GM23338 (cell line): ENCODE measurements around the gene FAM78A. TPM values are rescaled to one million over a fixed set of nuclear protein-coding genes. Genes with fewer than 3 reads are reported as not detected.

Source experiments
- ATAC-seq: fragments of 200-7000 bp; cut with Tn5 transposase; 3 replicates; pipeline ENCODE4 v1.9.1; 2020
- DNase-seq: peaks from one replicate; pipeline ENCODE4 v3.0.0-alpha.2; 2015; ENCODE audit warnings: low spot score
- H2AFZ ChIP-seq: fragments of 200-600 bp; sonication (generic); 2 replicates; pipeline ENCODE4 v1.8.0; 2016; ENCODE audit warnings: antibody characterized with exemption, mild to moderate bottlenecking, moderate library complexity
- H3F3A ChIP-seq: fragments of 200-600 bp; sonication (generic); replicated peaks from 2 replicates; pipeline ENCODE4 v1.8.0; 2017; ENCODE audit warnings: antibody characterized with exemption, mixed run types, low read depth
- H3K27ac ChIP-seq: fragments of 200-600 bp; sonication (generic); 2 replicates; pipeline ENCODE4 v1.6.1; 2016; ENCODE audit warnings: low read depth
- H3K27me3 ChIP-seq: fragments of 200-600 bp; sonication (generic); 2 replicates; pipeline ENCODE4 v1.8.0; 2016; ENCODE audit warnings: mild to moderate bottlenecking, mixed run types, moderate library complexity; ENCODE audit not compliant: insufficient read depth
- H3K36me3 ChIP-seq: fragments of 200-600 bp; sonication (generic); 2 replicates; pipeline ENCODE4 v1.8.0; 2016; ENCODE audit warnings: mild to moderate bottlenecking; ENCODE audit not compliant: insufficient read depth
- H3K4me1 ChIP-seq: fragments of 200-600 bp; sonication (generic); 2 replicates; pipeline ENCODE4 v1.8.0; 2016; ENCODE audit warnings: mild to moderate bottlenecking, moderate library complexity; ENCODE audit not compliant: insufficient read depth
- H3K4me2 ChIP-seq: fragments of 200-600 bp; sonication (generic); 2 replicates; pipeline ENCODE4 v1.7.1; 2017; ENCODE audit warnings: mixed run types
- H3K4me3 ChIP-seq: fragments of 200-600 bp; sonication (generic); 2 replicates; pipeline ENCODE4 v1.6.1; 2016; ENCODE audit warnings: mixed run types
- H3K79me2 ChIP-seq: fragments of 200-600 bp; sonication (generic); replicated peaks from 2 replicates; pipeline ENCODE4 v1.8.0; 2017; ENCODE audit warnings: mild to moderate bottlenecking; ENCODE audit not compliant: insufficient read depth
- H3K9me2 ChIP-seq: fragments of 200-600 bp; sonication (generic); 2 replicates; pipeline ENCODE4 v1.8.0; 2017; ENCODE audit not compliant: insufficient read depth
- H4K20me1 ChIP-seq: fragments of 200-600 bp; sonication (generic); replicated peaks from 2 replicates; pipeline ENCODE4 v1.8.0; 2017; ENCODE audit warnings: mild to moderate bottlenecking; ENCODE audit not compliant: insufficient read depth
- H3K27ac Mint-ChIP-seq: 2 replicates; pipeline ENCODE4 v1.8.0; 2020; ENCODE audit warnings: inconsistent platforms, mild to moderate bottlenecking, moderate library complexity, mixed read lengths
- H3K27me3 Mint-ChIP-seq: 3 replicates; pipeline ENCODE4 v1.8.0; 2022; ENCODE audit warnings: low read depth, mild to moderate bottlenecking, moderate library complexity, mixed read lengths, inconsistent platforms; ENCODE audit not compliant: insufficient read depth, poor library complexity
- H3K36me3 Mint-ChIP-seq: 3 replicates; pipeline ENCODE4 v1.8.0; 2021; ENCODE audit warnings: low read depth, mild to moderate bottlenecking, inconsistent platforms, moderate library complexity, mixed read lengths
- H3K4me1 Mint-ChIP-seq: 3 replicates; pipeline ENCODE4 v1.8.0; 2020; ENCODE audit warnings: mild to moderate bottlenecking, inconsistent platforms, mixed read lengths
- H3K4me3 Mint-ChIP-seq: 3 replicates; pipeline ENCODE4 v1.8.0; 2021; ENCODE audit warnings: moderate library complexity, mild to moderate bottlenecking, inconsistent platforms, mixed read lengths
- H3K9me3 Mint-ChIP-seq: 3 replicates; pipeline ENCODE4 v1.8.0; 2020; ENCODE audit warnings: moderate library complexity, mild to moderate bottlenecking, inconsistent platforms, mixed read lengths
- CREB1 ChIP-seq: fragments of 250-450 bp; sonication (Bioruptor Pico); IDR thresholded peaks from 2 replicates; pipeline ENCODE4 v1.5.0; 2020; ENCODE audit warnings: low read depth, mild to moderate bottlenecking, moderate library complexity
- EZH2 ChIP-seq: fragments of 200-600 bp; sonication (generic); IDR thresholded peaks from one replicate; pipeline ENCODE4 v1.8.0; 2017; ENCODE audit warnings: antibody characterized with exemption, mild to moderate bottlenecking, low read depth; ENCODE audit not compliant: unreplicated experiment
- JUNB ChIP-seq: IDR thresholded peaks from one replicate; pipeline ENCODE4 v1.6.1; 2016; ENCODE audit warnings: antibody characterized with exemption; ENCODE audit not compliant: unreplicated experiment
- NANOG ChIP-seq: IDR thresholded peaks from 2 replicates; pipeline ENCODE4 v1.6.1; 2016; ENCODE audit warnings: antibody characterized with exemption, borderline replicate concordance
- ZNF114 ChIP-seq: fragments of 250-450 bp; sonication (Bioruptor Pico); IDR thresholded peaks from 2 replicates; pipeline ENCODE4 v1.5.0; 2020; ENCODE audit warnings: mild to moderate bottlenecking, moderate library complexity
- ZNF331 ChIP-seq: fragments of 250-450 bp; sonication (Bioruptor Pico); IDR thresholded peaks from 2 replicates; pipeline ENCODE4 v1.5.0; 2020; ENCODE audit warnings: low read depth, mild to moderate bottlenecking, moderate library complexity
- polyA plus RNA-seq: library from polyadenylated mRNA; unstranded; fragments of >200 nt; fragmentation: Nextera tagmentation; extraction: Ambion mirVana; gene quantifications from 2 replicates; pipeline ENCODE4 v1.2.1, GENCODE V29; 2016
- total RNA-seq: library from RNA; depleted of rRNA; stranded (reverse); fragments of >200 nt; shearing (Covaris generic); gene quantifications from 2 replicates; pipeline ENCODE4 v1.2.3, GENCODE V29; 2014
- TF ChIP-seq, protein P1 (sequence below): fragments of 250-450 bp; sonication (Bioruptor Pico); IDR thresholded peaks from 2 replicates; pipeline ENCODE4 v1.5.0; 2020; ENCODE audit warnings: mild to moderate bottlenecking, moderate library complexity

FAM78A gene
- total and polyA plus RNA-seq, 2 experiments from 2014 or later: 0.57 to 2.1 TPM

DNA sequence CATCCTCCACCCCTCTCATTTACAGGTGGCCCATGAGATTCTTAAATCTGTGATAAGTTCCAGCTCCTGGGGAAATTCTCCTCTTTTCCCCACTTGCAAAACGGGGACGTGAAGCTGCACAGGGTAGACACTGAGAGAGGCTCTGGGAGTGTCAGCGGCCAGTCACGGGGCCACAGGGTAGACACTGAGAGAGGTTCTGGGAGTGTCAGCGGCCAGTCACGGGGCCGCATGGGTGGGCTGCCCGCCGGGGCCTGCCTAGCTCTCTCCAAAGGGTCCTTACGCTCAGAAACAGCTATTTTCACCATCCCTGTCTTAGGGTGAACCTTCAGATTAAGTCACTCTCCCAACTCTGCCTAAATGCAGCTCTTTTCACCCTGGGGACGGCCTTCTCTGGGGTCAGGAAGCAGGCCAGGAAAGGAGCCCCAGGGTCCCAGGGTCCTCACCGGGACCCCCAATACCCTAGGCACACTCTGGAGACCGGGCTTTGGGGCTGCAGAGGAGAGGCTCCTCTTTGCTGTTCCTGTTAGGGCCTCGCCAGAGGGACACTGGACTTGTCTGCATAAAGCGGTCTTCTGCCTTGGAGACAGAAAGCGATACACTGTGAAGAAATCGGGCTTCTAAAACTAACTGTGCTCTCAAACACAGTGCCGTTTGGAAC, 1.5 kb downstream of the FAM78A start (continued):
- TF ChIP-seq NANOG: no peak
- TF ChIP-seq ZNF331 (CRISPR knock-in tag): no peak
- TF ChIP-seq, protein P1, sequence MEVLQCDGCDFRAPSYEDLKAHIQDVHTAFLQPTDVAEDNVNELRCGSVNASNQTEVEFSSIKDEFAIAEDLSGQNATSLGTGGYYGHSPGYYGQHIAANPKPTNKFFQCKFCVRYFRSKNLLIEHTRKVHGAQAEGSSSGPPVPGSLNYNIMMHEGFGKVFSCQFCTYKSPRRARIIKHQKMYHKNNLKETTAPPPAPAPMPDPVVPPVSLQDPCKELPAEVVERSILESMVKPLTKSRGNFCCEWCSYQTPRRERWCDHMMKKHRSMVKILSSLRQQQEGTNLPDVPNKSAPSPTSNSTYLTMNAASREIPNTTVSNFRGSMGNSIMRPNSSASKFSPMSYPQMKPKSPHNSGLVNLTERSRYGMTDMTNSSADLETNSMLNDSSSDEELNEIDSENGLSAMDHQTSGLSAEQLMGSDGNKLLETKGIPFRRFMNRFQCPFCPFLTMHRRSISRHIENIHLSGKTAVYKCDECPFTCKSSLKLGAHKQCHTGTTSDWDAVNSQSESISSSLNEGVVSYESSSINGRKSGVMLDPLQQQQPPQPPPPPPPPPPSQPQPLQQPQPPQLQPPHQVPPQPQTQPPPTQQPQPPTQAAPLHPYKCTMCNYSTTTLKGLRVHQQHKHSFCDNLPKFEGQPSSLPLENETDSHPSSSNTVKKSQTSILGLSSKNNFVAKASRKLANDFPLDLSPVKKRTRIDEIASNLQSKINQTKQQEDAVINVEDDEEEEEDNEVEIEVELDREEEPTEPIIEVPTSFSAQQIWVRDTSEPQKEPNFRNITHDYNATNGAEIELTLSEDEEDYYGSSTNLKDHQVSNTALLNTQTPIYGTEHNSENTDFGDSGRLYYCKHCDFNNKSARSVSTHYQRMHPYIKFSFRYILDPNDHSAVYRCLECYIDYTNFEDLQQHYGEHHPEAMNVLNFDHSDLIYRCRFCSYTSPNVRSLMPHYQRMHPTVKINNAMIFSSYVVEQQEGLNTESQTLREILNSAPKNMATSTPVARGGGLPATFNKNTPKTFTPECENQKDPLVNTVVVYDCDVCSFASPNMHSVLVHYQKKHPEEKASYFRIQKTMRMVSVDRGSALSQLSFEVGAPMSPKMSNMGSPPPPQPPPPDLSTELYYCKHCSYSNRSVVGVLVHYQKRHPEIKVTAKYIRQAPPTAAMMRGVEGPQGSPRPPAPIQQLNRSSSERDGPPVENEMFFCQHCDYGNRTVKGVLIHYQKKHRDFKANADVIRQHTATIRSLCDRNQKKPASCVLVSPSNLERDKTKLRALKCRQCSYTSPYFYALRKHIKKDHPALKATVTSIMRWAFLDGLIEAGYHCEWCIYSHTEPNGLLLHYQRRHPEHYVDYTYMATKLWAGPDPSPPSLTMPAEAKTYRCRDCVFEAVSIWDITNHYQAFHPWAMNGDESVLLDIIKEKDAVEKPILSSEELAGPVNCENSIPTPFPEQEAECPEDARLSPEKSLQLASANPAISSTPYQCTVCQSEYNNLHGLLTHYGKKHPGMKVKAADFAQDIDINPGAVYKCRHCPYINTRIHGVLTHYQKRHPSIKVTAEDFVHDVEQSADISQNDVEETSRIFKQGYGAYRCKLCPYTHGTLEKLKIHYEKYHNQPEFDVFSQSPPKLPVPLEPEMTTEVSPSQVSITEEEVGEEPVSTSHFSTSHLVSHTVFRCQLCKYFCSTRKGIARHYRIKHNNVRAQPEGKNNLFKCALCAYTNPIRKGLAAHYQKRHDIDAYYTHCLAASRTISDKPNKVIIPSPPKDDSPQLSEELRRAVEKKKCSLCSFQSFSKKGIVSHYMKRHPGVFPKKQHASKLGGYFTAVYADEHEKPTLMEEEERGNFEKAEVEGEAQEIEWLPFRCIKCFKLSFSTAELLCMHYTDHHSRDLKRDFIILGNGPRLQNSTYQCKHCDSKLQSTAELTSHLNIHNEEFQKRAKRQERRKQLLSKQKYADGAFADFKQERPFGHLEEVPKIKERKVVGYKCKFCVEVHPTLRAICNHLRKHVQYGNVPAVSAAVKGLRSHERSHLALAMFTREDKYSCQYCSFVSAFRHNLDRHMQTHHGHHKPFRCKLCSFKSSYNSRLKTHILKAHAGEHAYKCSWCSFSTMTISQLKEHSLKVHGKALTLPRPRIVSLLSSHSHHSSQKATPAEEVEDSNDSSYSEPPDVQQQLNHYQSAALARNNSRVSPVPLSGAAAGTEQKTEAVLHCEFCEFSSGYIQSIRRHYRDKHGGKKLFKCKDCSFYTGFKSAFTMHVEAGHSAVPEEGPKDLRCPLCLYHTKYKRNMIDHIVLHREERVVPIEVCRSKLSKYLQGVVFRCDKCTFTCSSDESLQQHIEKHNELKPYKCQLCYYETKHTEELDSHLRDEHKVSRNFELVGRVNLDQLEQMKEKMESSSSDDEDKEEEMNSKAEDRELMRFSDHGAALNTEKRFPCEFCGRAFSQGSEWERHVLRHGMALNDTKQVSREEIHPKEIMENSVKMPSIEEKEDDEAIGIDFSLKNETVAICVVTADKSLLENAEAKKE (CRISPR knock-in tag): no peak
- no peak for TF ChIP-seq EZH2

DNA sequence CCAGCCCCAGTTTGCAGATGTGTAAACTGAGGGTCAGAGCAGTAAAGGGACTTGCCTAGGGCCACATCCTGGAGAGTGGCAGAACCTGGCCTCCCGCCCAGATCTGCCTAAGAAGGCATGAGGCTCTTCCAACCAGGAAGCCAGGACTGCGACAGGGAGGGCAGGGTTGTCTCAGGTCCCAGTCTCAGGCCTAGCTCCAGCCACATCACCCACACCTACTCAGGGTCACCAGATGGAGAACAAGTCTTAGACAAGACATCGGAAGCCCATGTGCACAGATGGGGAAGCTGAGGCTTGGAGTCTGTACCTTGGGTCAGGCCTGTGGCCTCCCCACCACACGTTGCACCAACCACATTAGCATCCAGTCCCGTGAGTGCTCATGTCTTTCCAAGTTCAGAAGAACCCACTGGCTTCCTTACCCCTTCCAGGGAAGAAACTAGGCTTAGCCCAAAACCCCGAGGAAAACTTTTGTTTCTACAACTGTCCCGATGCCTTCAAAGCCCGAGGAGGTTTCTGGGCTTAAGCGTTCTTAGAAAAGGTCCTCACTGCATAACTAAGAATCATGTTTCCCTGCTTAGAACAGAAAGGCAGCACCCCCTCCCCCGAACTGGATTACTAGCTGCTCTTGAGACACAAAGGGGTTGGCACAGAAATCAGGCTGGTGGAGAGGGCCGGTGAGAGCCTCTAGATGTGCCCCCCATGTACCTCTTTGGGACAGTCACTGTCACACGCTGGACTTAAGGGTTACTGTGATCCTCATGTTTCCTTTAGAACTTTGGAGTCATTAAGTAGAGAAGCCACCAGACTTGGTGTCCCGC, 2.2 kb downstream of the FAM78A start:
- TF ChIP-seq ZNF114 (CRISPR knock-in tag) (no peak), JUNB (no peak), CREB1 (CRISPR knock-in tag) (no peak), EZH2 (no peak)
- DNase-seq (no peak), ATAC-seq (no peak)
- H3K27me3 Mint-ChIP-seq: peaks cover 22% of the 10 kb centered on the region
- Histone ChIP-seq H3K4me3 (no peak overlapping the region), H3F3A (peaks cover 14% of the 10 kb centered on the region; the same call in 1 of the 2 replicates), H3K27me3 (peaks cover 18% of the 10 kb centered on the region), H3K4me2 (no peak overlapping the region), H3K79me2 (no peaks in the 10 kb centered on the region), H3K36me3 (no peaks in the 10 kb centered on the region), H4K20me1 (no peaks in the 10 kb centered on the region), H3K4me1 (peaks cover 10% of the 10 kb centered on the region; the same call in 1 of the 2 replicates), H3K9me2 (no peaks in the 10 kb centered on the region), H2AFZ (no peak overlapping the region), H3K27ac (no peak overlapping the region)
- H3K36me3 Mint-ChIP-seq: no peaks in the 10 kb centered on the region
- no peak overlapping the region for H3K4me3 Mint-ChIP-seq
- no peaks in the 10 kb centered on the region for H3K9me3 Mint-ChIP-seq
- peaks cover 38% of the 10 kb centered on the region for H3K4me1 Mint-ChIP-seq
- no peak overlapping the region; the same call in 1 of the 2 replicates for H3K27ac Mint-ChIP-seq
